Progenitor cell of endocrine pancreas (in vitro differentiated cells): ENCODE measurements around the gene NAA60. TPM values are rescaled to one million over a fixed set of nuclear protein-coding genes. Genes with fewer than 3 reads are reported as not detected.

Experiments used
- DNase-seq: peaks from one replicate; pipeline ENCODE4 v3.0.0; 2021; ENCODE audit warnings: low spot score; ENCODE audit not compliant: unreplicated experiment
- H3K27ac Mint-ChIP-seq: 2 replicates; pipeline ENCODE4 v1.8.0; 2021; ENCODE audit warnings: mild to moderate bottlenecking, moderate library complexity, mixed read lengths
- H3K27me3 Mint-ChIP-seq: 2 replicates; pipeline ENCODE4 v1.8.0; 2021; ENCODE audit warnings: mixed read lengths
- H3K36me3 Mint-ChIP-seq: 2 replicates; pipeline ENCODE4 v1.8.0; 2022; ENCODE audit warnings: mixed read lengths; ENCODE audit not compliant: insufficient read depth
- H3K4me1 Mint-ChIP-seq: 2 replicates; pipeline ENCODE4 v1.8.0; 2021; ENCODE audit warnings: low read depth, mixed read lengths
- H3K4me3 Mint-ChIP-seq: 2 replicates; pipeline ENCODE4 v1.8.0; 2021; ENCODE audit warnings: low read depth, mild to moderate bottlenecking, moderate library complexity, mixed read lengths
- H3K9me3 Mint-ChIP-seq: 2 replicates; pipeline ENCODE4 v1.8.0; 2021; ENCODE audit warnings: low read depth, mixed read lengths
- total RNA-seq: library from RNA; stranded (reverse); gene quantifications from 2 replicates; pipeline ENCODE4 v1.2.1, GENCODE V29; 2021
- TF ChIP-seq, protein P1 (sequence below): fragments of 200-600 bp; sonication (generic); IDR thresholded peaks from one replicate; pipeline ENCODE4 v1.5.0; 2021; ENCODE audit warnings: antibody characterized with exemption, mild to moderate bottlenecking; ENCODE audit not compliant: unreplicated experiment

NAA60 gene
- total RNA-seq, 1 donor from 2014 or later, result 71.3 TPM

DNA sequence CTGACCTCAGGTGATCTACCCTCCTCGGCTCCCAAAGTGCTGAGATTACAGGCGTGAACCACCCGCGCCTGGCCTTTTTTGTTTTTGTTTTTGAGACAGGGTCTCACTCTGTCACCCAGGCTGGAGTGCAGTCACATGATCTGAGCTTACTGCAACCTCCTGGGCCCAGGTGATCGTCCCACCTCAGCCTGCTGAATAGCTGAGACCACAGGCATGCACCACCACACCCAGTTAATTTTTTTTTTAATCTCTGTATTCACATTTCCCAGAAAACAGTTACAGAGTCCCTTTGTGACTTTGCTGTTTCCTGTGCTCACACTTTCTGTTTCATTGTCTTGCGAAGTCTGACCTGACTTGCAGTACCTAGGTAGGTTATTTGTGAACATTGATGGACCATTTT, 60.0 kb downstream of the NAA60 start:
- H3K9me3 Mint-ChIP-seq, result no peaks in the 10 kb centered on the region
- H3K36me3 Mint-ChIP-seq, result peaks cover 16% of the 10 kb centered on the region
- no peak for DNase-seq
- no peak overlapping the region for H3K4me3 Mint-ChIP-seq
- TF ChIP-seq, protein P1, sequence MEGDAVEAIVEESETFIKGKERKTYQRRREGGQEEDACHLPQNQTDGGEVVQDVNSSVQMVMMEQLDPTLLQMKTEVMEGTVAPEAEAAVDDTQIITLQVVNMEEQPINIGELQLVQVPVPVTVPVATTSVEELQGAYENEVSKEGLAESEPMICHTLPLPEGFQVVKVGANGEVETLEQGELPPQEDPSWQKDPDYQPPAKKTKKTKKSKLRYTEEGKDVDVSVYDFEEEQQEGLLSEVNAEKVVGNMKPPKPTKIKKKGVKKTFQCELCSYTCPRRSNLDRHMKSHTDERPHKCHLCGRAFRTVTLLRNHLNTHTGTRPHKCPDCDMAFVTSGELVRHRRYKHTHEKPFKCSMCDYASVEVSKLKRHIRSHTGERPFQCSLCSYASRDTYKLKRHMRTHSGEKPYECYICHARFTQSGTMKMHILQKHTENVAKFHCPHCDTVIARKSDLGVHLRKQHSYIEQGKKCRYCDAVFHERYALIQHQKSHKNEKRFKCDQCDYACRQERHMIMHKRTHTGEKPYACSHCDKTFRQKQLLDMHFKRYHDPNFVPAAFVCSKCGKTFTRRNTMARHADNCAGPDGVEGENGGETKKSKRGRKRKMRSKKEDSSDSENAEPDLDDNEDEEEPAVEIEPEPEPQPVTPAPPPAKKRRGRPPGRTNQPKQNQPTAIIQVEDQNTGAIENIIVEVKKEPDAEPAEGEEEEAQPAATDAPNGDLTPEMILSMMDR, result no peak
- no peak overlapping the region for H3K27ac Mint-ChIP-seq
- no peaks in the 10 kb centered on the region for H3K27me3 Mint-ChIP-seq
- peaks cover 11% of the 10 kb centered on the region for H3K4me1 Mint-ChIP-seq

DNA sequence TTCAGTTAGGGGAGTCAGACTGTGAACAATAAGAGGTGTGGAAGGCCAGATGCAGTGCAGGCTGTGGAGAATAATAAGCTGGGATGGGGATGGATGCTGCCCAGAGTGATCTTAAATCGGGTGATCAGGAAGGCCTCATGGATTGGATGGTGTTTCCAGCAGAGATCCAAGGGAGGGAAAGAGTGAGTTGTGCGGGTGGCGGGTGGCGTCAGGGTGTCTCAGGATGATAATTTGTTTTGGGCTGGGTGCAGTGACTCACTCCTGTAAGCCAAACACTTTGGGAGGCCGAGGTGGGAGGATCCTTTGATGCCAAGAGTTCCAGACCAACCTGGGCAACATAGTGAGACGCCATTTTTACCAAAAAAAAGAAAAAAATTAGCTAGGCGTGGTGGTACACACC, 65.3 kb downstream of the NAA60 start:
- H3K9me3 Mint-ChIP-seq, result no peaks in the 10 kb centered on the region
- no peak overlapping the region for H3K4me3 Mint-ChIP-seq
- DNase-seq, result no peak
- no peaks in the 10 kb centered on the region for H3K4me1 Mint-ChIP-seq
- H3K36me3 Mint-ChIP-seq, result peaks cover 28% of the 10 kb centered on the region
- TF ChIP-seq, protein P1, result no peak
- no peaks in the 10 kb centered on the region for H3K27me3 Mint-ChIP-seq
- no peak overlapping the region for H3K27ac Mint-ChIP-seq

DNA sequence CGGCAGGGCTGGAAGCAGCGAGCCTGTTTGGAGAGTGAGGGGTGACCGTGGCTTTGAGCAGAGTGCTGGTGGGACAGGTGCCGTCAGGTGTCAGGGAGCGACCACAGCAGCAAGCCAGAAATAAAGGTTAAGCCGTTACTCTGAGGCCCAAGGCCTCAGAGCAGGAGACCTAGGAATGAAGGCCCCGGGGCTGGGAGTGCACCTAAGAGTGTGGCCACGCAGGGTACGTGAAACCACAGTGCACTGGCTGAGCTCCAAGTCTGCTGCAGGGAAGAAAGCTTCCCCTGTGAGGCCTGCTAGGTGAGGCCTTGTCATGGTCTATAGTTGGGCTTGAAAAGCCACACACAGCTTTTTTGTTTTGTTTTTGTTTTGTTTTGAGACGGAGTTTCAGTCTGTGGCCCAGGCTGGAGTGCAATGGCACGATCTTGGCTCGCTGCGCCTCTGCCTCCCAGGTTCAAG, 66.0 kb downstream of the NAA60 start:
- H3K36me3 Mint-ChIP-seq, result peaks cover 28% of the 10 kb centered on the region
- TF ChIP-seq, protein P1, result no peak
- H3K9me3 Mint-ChIP-seq, result no peaks in the 10 kb centered on the region
- H3K4me1 Mint-ChIP-seq, result peaks cover 1% of the 10 kb centered on the region
- no peak overlapping the region for H3K4me3 Mint-ChIP-seq
- DNase-seq, result no peak
- no peak overlapping the region for H3K27ac Mint-ChIP-seq
- H3K27me3 Mint-ChIP-seq, result no peaks in the 10 kb centered on the region

DNA sequence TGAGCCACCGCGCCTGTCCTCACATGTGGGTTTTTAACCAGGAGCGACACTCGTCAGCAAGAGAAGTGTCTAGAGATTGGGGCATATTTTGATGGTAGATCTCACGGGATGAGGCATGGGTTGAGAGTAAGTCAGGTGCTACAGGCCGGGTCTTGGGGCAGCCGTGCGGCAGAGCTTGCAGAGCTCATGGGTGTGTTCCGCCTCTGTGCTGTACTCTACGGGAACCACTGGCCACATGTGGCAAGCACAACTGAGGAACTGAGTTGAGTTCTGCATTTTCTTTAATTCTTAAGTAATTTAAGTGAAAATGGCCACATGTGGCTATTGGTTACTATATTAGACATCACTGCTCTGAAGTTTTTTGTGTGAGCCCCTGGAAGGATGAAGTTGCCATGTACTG, 66.9 kb downstream of the NAA60 start:
- Mint-ChIP-seq H3K4me3 (no peak overlapping the region), H3K27ac (peak overlapping the region; percentile 26), H3K4me1 (peaks cover 1% of the 10 kb centered on the region), H3K36me3 (peaks cover 24% of the 10 kb centered on the region), H3K27me3 (no peaks in the 10 kb centered on the region), H3K9me3 (no peaks in the 10 kb centered on the region)
- no peak for DNase-seq
- TF ChIP-seq, protein P1, result no peak

DNA sequence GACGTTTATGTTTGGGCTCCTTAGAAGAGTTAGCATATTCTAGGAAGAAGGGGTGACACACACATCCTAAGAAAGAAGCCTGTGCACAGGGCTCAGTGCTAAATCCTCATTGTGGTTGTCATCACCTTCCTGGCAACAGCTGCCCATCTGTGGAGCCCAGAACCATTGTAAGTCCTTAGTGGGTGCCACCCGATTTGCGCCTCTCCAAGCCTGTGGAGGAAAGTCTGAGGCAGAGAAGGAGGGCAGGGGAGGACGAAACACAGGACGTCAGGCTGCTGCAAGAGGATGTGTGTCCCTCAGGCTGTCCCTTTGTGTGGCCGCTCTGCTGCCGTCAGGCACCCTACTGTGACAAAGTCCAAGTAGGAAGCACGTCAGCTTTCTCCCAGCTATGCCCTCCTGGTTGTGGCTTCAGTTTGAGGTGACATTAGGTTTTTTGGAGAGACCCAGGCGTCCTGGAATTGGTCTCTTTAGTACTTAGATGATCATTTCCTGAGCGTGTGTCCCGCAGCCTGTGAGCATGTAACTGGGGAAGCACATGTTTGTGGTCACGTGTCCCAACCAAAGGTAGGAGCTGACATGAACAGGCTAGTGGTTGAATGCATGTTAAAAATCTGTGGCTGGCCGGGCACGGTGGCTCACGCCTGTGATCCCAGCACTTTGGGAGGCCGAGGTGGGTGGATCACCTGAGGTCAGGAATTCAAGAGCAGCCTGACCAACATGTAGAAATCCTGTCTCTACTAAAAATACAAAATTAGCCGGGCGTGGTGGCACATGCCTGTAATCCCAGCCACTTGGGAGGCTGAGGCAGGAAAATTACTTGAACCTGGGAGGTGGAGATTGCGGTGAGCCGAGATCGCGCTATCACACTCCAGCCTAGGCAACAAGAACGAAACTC, 68.1 kb downstream of the NAA60 start:
- Mint-ChIP-seq H3K4me1 (peaks cover 1% of the 10 kb centered on the region), H3K9me3 (no peaks in the 10 kb centered on the region), H3K36me3 (peaks cover 23% of the 10 kb centered on the region), H3K4me3 (no peak overlapping the region), H3K27me3 (no peaks in the 10 kb centered on the region), H3K27ac (no peak overlapping the region)
- DNase-seq, result no peak
- TF ChIP-seq, protein P1, result no peak
